Trophoblast cell (in vitro differentiated cells and primary cell): Measurements from ENCODE around the gene IFNL3. TPM values are rescaled to one million over a fixed set of nuclear protein-coding genes. Genes with fewer than 3 reads are reported as not detected.
"Not testable (repeated sequence)": the region's sequence is repeated elsewhere in the genome, so short reads cannot be mapped to it uniquely, and the experiment has no call there.

ENCODE experiments used
- DNase-seq, 2 donors: peaks; one replicate each; pipeline ENCODE4 v3.0.0-alpha.2; 2016
- H2AFZ ChIP-seq: 2 replicates; pipeline ENCODE4 v1.6.1; 2013; ENCODE audit warnings: low read length, moderate library complexity, mild to moderate bottlenecking; ENCODE audit not compliant: insufficient read depth, poor library complexity
- H2AK5ac ChIP-seq: 2 replicates; pipeline ENCODE4 v1.6.1; 2013; ENCODE audit warnings: mild to moderate bottlenecking, low read length
- H2BK120ac ChIP-seq: 2 replicates; pipeline ENCODE4 v1.6.1; 2013; ENCODE audit warnings: low read length, mild to moderate bottlenecking, moderate library complexity; ENCODE audit not compliant: insufficient read depth, poor library complexity
- H2BK12ac ChIP-seq: 2 replicates; pipeline ENCODE4 v1.6.1; 2013; ENCODE audit warnings: mild to moderate bottlenecking, low read length, moderate library complexity
- H2BK5ac ChIP-seq: 2 replicates; pipeline ENCODE4 v1.6.1; 2013; ENCODE audit warnings: low read length, low read depth, moderate library complexity, mild to moderate bottlenecking; ENCODE audit not compliant: poor library complexity
- H3K14ac ChIP-seq: 2 replicates; pipeline ENCODE4 v1.6.1; 2013; ENCODE audit warnings: mild to moderate bottlenecking, low read length
- H3K18ac ChIP-seq: 2 replicates; pipeline ENCODE4 v1.6.1; 2013; ENCODE audit warnings: mild to moderate bottlenecking, low read length
- H3K23ac ChIP-seq: 2 replicates; pipeline ENCODE4 v1.6.1; 2013; ENCODE audit warnings: low read length
- H3K27ac ChIP-seq: 2 replicates; pipeline ENCODE4 v1.5.1; 2013; ENCODE audit warnings: low read depth, mild to moderate bottlenecking, inconsistent platforms, low read length, moderate library complexity
- H3K27me3 ChIP-seq: 2 replicates; pipeline ENCODE4 v1.6.1; 2013; ENCODE audit warnings: inconsistent platforms, mild to moderate bottlenecking, low read length, moderate library complexity; ENCODE audit not compliant: insufficient read depth
- H3K36me3 ChIP-seq, 2 experiments: 1 replicate in 1 of 2; 2 replicates in 1 of 2; pipeline ENCODE4 v1.6.1; 2013; ENCODE audit warnings: low read length in 2 of 2, mild to moderate bottlenecking in 2 of 2, moderate library complexity in 1 of 2; ENCODE audit not compliant: insufficient read depth in 2 of 2, control insufficient read depth in 1 of 2
- H3K4ac ChIP-seq: 2 replicates; pipeline ENCODE4 v1.6.1; 2013; ENCODE audit warnings: low read depth, mild to moderate bottlenecking, low read length, moderate library complexity
- H3K4me1 ChIP-seq, 2 experiments: 1 replicate in 1 of 2; 2 replicates in 1 of 2; pipeline ENCODE4 v1.6.1; 2013; ENCODE audit warnings: low read length in 2 of 2, mild to moderate bottlenecking in 2 of 2, moderate library complexity in 1 of 2; ENCODE audit not compliant: insufficient read depth in 2 of 2, control insufficient read depth in 1 of 2
- H3K4me2 ChIP-seq: 2 replicates; pipeline ENCODE4 v1.6.1; 2013; ENCODE audit warnings: inconsistent platforms, mild to moderate bottlenecking, low read length, moderate library complexity
- H3K4me3 ChIP-seq: 2 replicates; pipeline ENCODE4 v1.5.1; 2013; ENCODE audit warnings: mild to moderate bottlenecking, low read depth, low read length, inconsistent platforms
- H3K79me1 ChIP-seq: one replicate; pipeline ENCODE4 v1.6.1; 2013; ENCODE audit warnings: low read length
- H3K79me2 ChIP-seq: 2 replicates; pipeline ENCODE4 v1.6.1; 2013; ENCODE audit warnings: low read length, mild to moderate bottlenecking; ENCODE audit not compliant: control insufficient read depth, insufficient read depth, poor library complexity
- H3K9ac ChIP-seq: 2 replicates; pipeline ENCODE4 v1.6.1; 2013; ENCODE audit warnings: mild to moderate bottlenecking, low read length
- H3K9me3 ChIP-seq: 2 replicates; pipeline ENCODE4 v1.6.1; 2013; ENCODE audit warnings: low read depth, mild to moderate bottlenecking, control low read depth, inconsistent platforms, low read length; ENCODE audit not compliant: insufficient read depth
- H4K12ac ChIP-seq: 2 replicates; pipeline ENCODE4 v1.6.1; 2013; ENCODE audit warnings: low read depth, mild to moderate bottlenecking, low read length, moderate library complexity
- H4K8ac ChIP-seq: 2 replicates; pipeline ENCODE4 v1.6.1; 2013; ENCODE audit warnings: low read depth, mild to moderate bottlenecking, low read length, moderate library complexity
- H4K91ac ChIP-seq: one replicate; pipeline ENCODE4 v1.6.1; 2013; ENCODE audit warnings: low read depth, mild to moderate bottlenecking, low read length, moderate library complexity
- WGBS: extraction: QIAGEN DNeasy Blood & Tissue Kit; methylation state at CpG from one replicate; pipeline ENCODE4 v1.1.7; 2013; ENCODE audit warnings: missing lambda C conversion rate; ENCODE audit not compliant: insufficient read length, insufficient coverage; ENCODE audit errors: extremely low coverage; 5-methylcytosine and 5-hydroxymethylcytosine counted together
- polyA plus RNA-seq: library from polyadenylated mRNA; stranded (reverse); fragments of 200-250 nt; gene quantifications from 2 replicates; pipeline ENCODE4 v1.2.3, GENCODE V29; 2013

IFNL3 gene
- polyA plus RNA-seq: 0.11 TPM in 1 of 2 replicates, not detected in the other

- H3K4me3 ChIP-seq, H3K4me2 ChIP-seq, H4K12ac ChIP-seq, H3K79me2 ChIP-seq, H2AFZ ChIP-seq, H3K4me1 ChIP-seq, H2BK5ac ChIP-seq, H3K79me1 ChIP-seq, H3K4ac ChIP-seq, H2AK5ac ChIP-seq, H3K36me3 ChIP-seq, H4K91ac ChIP-seq, DNase-seq, H3K14ac ChIP-seq, H3K18ac ChIP-seq, H3K27ac ChIP-seq, H3K9ac ChIP-seq, H2BK120ac ChIP-seq, H2BK12ac ChIP-seq, H3K23ac ChIP-seq, H4K8ac ChIP-seq: not testable (repeated sequence)
- no CpG with 5 or more reads among the region's 12 CpGs for WGBS
- peaks cover 26% of the 10 kb centered on the region for H3K27me3 ChIP-seq
- H3K9me3 ChIP-seq: peaks cover 16% of the 10 kb centered on the region
Measured at GRCh38 chr19:39244410-39245100, at the start of gene IFNL3. Gene IFNL3, minus strand, starts transcription at chr19:39245006. Its CDS starts 39 bp downstream, at chr19:39244967.

GRCh38 chr19:39293394-39293793 is 48.6 kb upstream of the IFNL3 start:
- H3K4me1 ChIP-seq: peaks cover 2 to 4% of the 10 kb centered on the region in 2 experiments
- no peak overlapping the region for H3K14ac ChIP-seq
- no peak overlapping the region for H3K18ac ChIP-seq
- H2AFZ ChIP-seq: no peak overlapping the region
- H3K27ac ChIP-seq: no peak overlapping the region
- no peak for DNase-seq
- H3K36me3 ChIP-seq: no peaks in the 10 kb centered on the region
- no peaks in the 10 kb centered on the region for H3K79me1 ChIP-seq
- H2BK12ac ChIP-seq: no peak overlapping the region
- no peak overlapping the region for H4K91ac ChIP-seq
- H3K4me3 ChIP-seq: no peak overlapping the region
- H2BK120ac ChIP-seq: no peak overlapping the region
- no peaks in the 10 kb centered on the region for H3K27me3 ChIP-seq
- H4K12ac ChIP-seq: no peak overlapping the region
- H3K4me2 ChIP-seq: no peak overlapping the region
- H3K9ac ChIP-seq: no peak overlapping the region
- WGBS: no CpG with 5 or more reads among the region's 4 CpGs
- no peak overlapping the region for H3K23ac ChIP-seq
- no peak overlapping the region for H2BK5ac ChIP-seq
- H2AK5ac ChIP-seq: no peak overlapping the region
- H3K79me2 ChIP-seq: no peaks in the 10 kb centered on the region
- H3K9me3 ChIP-seq: no peaks in the 10 kb centered on the region
- H4K8ac ChIP-seq: no peak overlapping the region
- no peak overlapping the region for H3K4ac ChIP-seq

GRCh38 chr19:39284032-39284431 is 39.2 kb upstream of the IFNL3 start:
- Histone ChIP-seq H3K14ac (no peak overlapping the region), H3K23ac (no peak overlapping the region), H3K79me2 (no peaks in the 10 kb centered on the region), H4K12ac (no peak overlapping the region), H2BK12ac (no peak overlapping the region), H3K4ac (no peak overlapping the region), H3K36me3 (no peaks in the 10 kb centered on the region), H3K79me1 (no peaks in the 10 kb centered on the region), H3K4me1 (no peaks in the 10 kb centered on the region), H2BK120ac (no peak overlapping the region), H3K18ac (no peak overlapping the region), H3K4me3 (no peak overlapping the region), H2AFZ (no peak overlapping the region), H2AK5ac (no peak overlapping the region), H3K9me3 (no peaks in the 10 kb centered on the region), H3K27ac (no peak overlapping the region), H2BK5ac (no peak overlapping the region), H3K4me2 (no peak overlapping the region), H4K91ac (no peak overlapping the region), H4K8ac (no peak overlapping the region), H3K9ac (no peak overlapping the region), H3K27me3 (no peaks in the 10 kb centered on the region)
- no CpG with 5 or more reads among the region's 1 CpG for WGBS
- DNase-seq: no peak

GRCh38 chr19:39282021-39282420 is 37.2 kb upstream of the IFNL3 start:
- H3K4ac ChIP-seq: no peak overlapping the region

More at GRCh38 chr19:39282021-39282420, 37.2 kb upstream of the IFNL3 start:
- H3K9ac ChIP-seq: no peak overlapping the region
- no peak overlapping the region for H3K27ac ChIP-seq
- H2AK5ac ChIP-seq: no peak overlapping the region
- H4K8ac ChIP-seq: no peak overlapping the region
- H3K79me2 ChIP-seq: no peaks in the 10 kb centered on the region
- H2BK5ac ChIP-seq: no peak overlapping the region
- H3K23ac ChIP-seq: no peak overlapping the region
- no peaks in the 10 kb centered on the region for H3K27me3 ChIP-seq
- no peak overlapping the region for H3K14ac ChIP-seq
- H2BK12ac ChIP-seq: no peak overlapping the region
- WGBS: no CpG with 5 or more reads among the region's 1 CpG
- no peaks in the 10 kb centered on the region for H3K36me3 ChIP-seq
- no peak overlapping the region for H2BK120ac ChIP-seq
- no peak overlapping the region for H4K12ac ChIP-seq
- H4K91ac ChIP-seq: no peak overlapping the region
- H3K4me1 ChIP-seq: no peaks in the 10 kb centered on the region
- H3K4me2 ChIP-seq: no peak overlapping the region
- no peak overlapping the region for H2AFZ ChIP-seq
- DNase-seq: no peak
- H3K79me1 ChIP-seq: no peaks in the 10 kb centered on the region
- no peak overlapping the region for H3K4me3 ChIP-seq
- H3K18ac ChIP-seq: no peak overlapping the region
- no peaks in the 10 kb centered on the region for H3K9me3 ChIP-seq
